HepG2 (cell line): ENCODE data around the gene R3HDM4. TPM values are rescaled to one million over a fixed set of nuclear protein-coding genes. Genes with fewer than 3 reads are reported as not detected.
A peak's percentile ranks its signal among the peaks of the same experiment; 100 is the strongest.

Source experiments
- ATAC-seq: fragments of 200-7000 bp; cut with Tn5 transposase; 3 replicates; pipeline ENCODE4 v1.9.1; 2020; ENCODE audit warnings: mild to moderate bottlenecking, moderate library complexity
- BruUV-seq: library from RNA; stranded (reverse); fragments of 400-500 nt; replicated peaks from 2 replicates; lab custom pipeline; 2021; lab: Mats Ljungman, UMichigan
- CTCF ChIA-PET: fragments of 300-600 bp; formaldehyde crosslinking; extraction: SDS; loops from one replicate; lab custom pipeline; 2021; ENCODE audit warnings: low total read pairs, inconsistent platforms, low intra/inter-chr PET ratio; lab: Yijun Ruan, JAX
- POLR2A ChIA-PET: fragments of 350-600 bp; sonication (Branson Sonifier 250); formaldehyde crosslinking; loops from one replicate; lab custom pipeline; 2020; ENCODE audit warnings: antibody characterized with exemption, inconsistent platforms; lab: Yijun Ruan, JAX
- DNase-seq: peaks from one replicate; pipeline ENCODE4 v3.0.0-alpha.2; 2015; ENCODE audit warnings: low spot score
- FAIRE-seq: peaks from 3 replicates; lab custom pipeline; 2011; peaks lifted over from hg19 to GRCh38; lab: Jason Lieb, UNC
- H2AFZ ChIP-seq: one replicate; pipeline ENCODE4 v1.6.1; 2011; ENCODE audit warnings: low read length, inconsistent platforms
- H3K27ac ChIP-seq: fragments of 300-600 bp; 3 replicates; pipeline ENCODE4 v1.8.0; 2011; ENCODE audit warnings: mixed run types, mild to moderate bottlenecking, mixed read lengths, low read length, inconsistent platforms; ENCODE audit not compliant: insufficient read depth; ENCODE audit errors: extremely low read length
- H3K27me3 ChIP-seq, 2 experiments: fragments of 200-600 bp in 1 of 2; 2 replicates in 1 of 2; 3 replicates in 1 of 2; pipeline versions ENCODE4 v1.6.0 to v1.8.0; 2011; ENCODE audit warnings: low read length in 2 of 2, mild to moderate bottlenecking in 2 of 2, moderate library complexity in 2 of 2, inconsistent platforms in 1 of 2; ENCODE audit not compliant: insufficient read depth in 2 of 2, control insufficient read depth in 1 of 2
- H3K36me3 ChIP-seq, 2 experiments: fragments of 200-600 bp in 1 of 2; replicated peaks in 1 of 2; 2 replicates in 1 of 2; 3 replicates in 1 of 2; pipeline versions ENCODE4 v1.5.1 to v1.8.0; 2011; ENCODE audit warnings: low read length in 2 of 2, inconsistent platforms in 1 of 2; ENCODE audit not compliant: insufficient read depth in 2 of 2, control insufficient read depth in 1 of 2
- H3K4me1 ChIP-seq: 2 replicates; pipeline ENCODE4 v1.5.1; 2012; ENCODE audit warnings: low read length, inconsistent platforms; ENCODE audit not compliant: insufficient read depth
- H3K4me2 ChIP-seq: 2 replicates; pipeline ENCODE4 v1.6.0; 2011; ENCODE audit warnings: low read depth, low read length, inconsistent platforms
- H3K4me3 ChIP-seq, 3 experiments: fragments of 200-600 bp in 1 of 3; sonication (generic), shearing (Covaris generic) in 1 of 3; replicated peaks in 1 of 3; 2 replicates each; pipeline ENCODE4 v1.5.1; 2011 to 2016; ENCODE audit warnings: low read length in 3 of 3, inconsistent platforms in 2 of 3, low read depth in 2 of 3, mild to moderate bottlenecking in 2 of 3, control low read depth in 1 of 3, mixed read lengths in 1 of 3; ENCODE audit not compliant: insufficient read depth in 1 of 3
- H3K79me2 ChIP-seq: one replicate; pipeline ENCODE4 v1.6.1; 2011; ENCODE audit warnings: low read length, inconsistent platforms; ENCODE audit not compliant: insufficient read depth
- H3K9ac ChIP-seq: 2 replicates; pipeline ENCODE4 v1.6.0; 2011; ENCODE audit warnings: mild to moderate bottlenecking, low read depth, low read length, inconsistent platforms; ENCODE audit not compliant: insufficient read depth
- H3K9me3 ChIP-seq: 2 replicates; pipeline ENCODE4 v1.5.1; 2012; ENCODE audit warnings: mild to moderate bottlenecking, low read length
- H4K20me1 ChIP-seq: 2 replicates; pipeline ENCODE4 v1.6.0; 2011; ENCODE audit warnings: inconsistent platforms, mild to moderate bottlenecking, low read length, moderate library complexity; ENCODE audit not compliant: insufficient read depth
- CREM ChIP-seq, 2 experiments: sonication (generic) in 1 of 2; formaldehyde crosslinking in 1 of 2; IDR thresholded peaks; 2 replicates each; pipeline versions ENCODE4 v1.4.0 to v1.6.1; 2016 to 2020; ENCODE audit warnings: antibody characterized with exemption in 1 of 2, mild to moderate bottlenecking in 1 of 2, missing genetic modification reagents in 1 of 2
- HDAC1 ChIP-seq: sonication (generic); formaldehyde crosslinking; IDR thresholded peaks from 2 replicates; pipeline ENCODE4 v1.5.1; 2020; ENCODE audit warnings: mild to moderate bottlenecking, missing genetic modification reagents
- HIVEP1 ChIP-seq: sonication (generic); formaldehyde crosslinking; IDR thresholded peaks from 2 replicates; pipeline ENCODE4 v1.4.0; 2020; ENCODE audit warnings: mild to moderate bottlenecking, missing genetic modification reagents
- HNRNPLL ChIP-seq: fragments of 200-400 bp; formaldehyde crosslinking; IDR thresholded peaks from 2 replicates; pipeline ENCODE4 v1.6.1; 2017; ENCODE audit warnings: mild to moderate bottlenecking, low read depth, low read length; ENCODE audit not compliant: poor library complexity, severe bottlenecking
- KLF13 ChIP-seq: sonication (generic); formaldehyde crosslinking; IDR thresholded peaks from 2 replicates; pipeline ENCODE4 v1.4.0; 2020; ENCODE audit warnings: mild to moderate bottlenecking, missing genetic modification reagents
- MEF2D ChIP-seq: sonication (generic); formaldehyde crosslinking; IDR thresholded peaks from 2 replicates; pipeline ENCODE4 v1.5.1; 2020; ENCODE audit warnings: mild to moderate bottlenecking, missing genetic modification reagents
- NAIF1 ChIP-seq: sonication (generic); formaldehyde crosslinking; IDR thresholded peaks from 2 replicates; pipeline ENCODE4 v1.5.0; 2020; ENCODE audit warnings: mild to moderate bottlenecking, missing genetic modification reagents, borderline replicate concordance
- STAT6 ChIP-seq: sonication (generic); formaldehyde crosslinking; IDR thresholded peaks from 2 replicates; pipeline ENCODE4 v1.4.0; 2020; ENCODE audit warnings: missing genetic modification reagents, mild to moderate bottlenecking, borderline replicate concordance
- ZIK1 ChIP-seq: sonication (generic); formaldehyde crosslinking; IDR thresholded peaks from 2 replicates; pipeline ENCODE4 v1.5.0; 2020; ENCODE audit warnings: mild to moderate bottlenecking, low read depth, missing genetic modification reagents, borderline replicate concordance
- ZNF326 ChIP-seq: sonication (generic); formaldehyde crosslinking; IDR thresholded peaks from 2 replicates; pipeline ENCODE4 v1.4.0; 2020; ENCODE audit warnings: missing genetic modification reagents, borderline replicate concordance
- ZNF569 ChIP-seq: sonication (generic); formaldehyde crosslinking; IDR thresholded peaks from 2 replicates; pipeline ENCODE4 v1.5.0; 2020; ENCODE audit warnings: mild to moderate bottlenecking, missing genetic modification reagents, moderate library complexity, borderline replicate concordance
- ZNF660 ChIP-seq: sonication (generic); formaldehyde crosslinking; IDR thresholded peaks from 2 replicates; pipeline ENCODE4 v1.5.1; 2020; ENCODE audit warnings: mild to moderate bottlenecking, low read depth, missing genetic modification reagents, borderline replicate concordance
- ZNF672 ChIP-seq: sonication (generic); formaldehyde crosslinking; IDR thresholded peaks from 2 replicates; pipeline ENCODE4 v1.8.1; 2022; ENCODE audit warnings: missing genetic modification reagents
- ZNF878 ChIP-seq: sonication (generic); formaldehyde crosslinking; IDR thresholded peaks from 2 replicates; pipeline ENCODE4 v1.8.1; 2023; ENCODE audit warnings: mild to moderate bottlenecking, missing genetic modification reagents, moderate library complexity
- WGBS: methylation state at CpG from one replicate; pipeline ENCODE4 v1.1.6; 2017; ENCODE audit warnings: low lambda C conversion rate; 5-methylcytosine and 5-hydroxymethylcytosine counted together
- in situ Hi-C: cut with HindIII; loops from 2 replicates; pipeline ENCODE4 v1.10.0; 2017; ENCODE audit warnings: low pct_unique_long_range_greater_than_20kb; ENCODE audit not compliant: extremely low pct_ligation_motif_present
- intact Hi-C: fragments of 100-400 bp; cut with micrococcal nuclease; formaldehyde crosslinking; loops from one replicate; pipeline ENCODE4 v1.10.0; 2022; ENCODE audit not compliant: unreplicated experiment
- polyA plus RNA-seq, 8 experiments: library from polyadenylated mRNA; depleted of rRNA in 3 of 8; stranded (reverse) in 7 of 8; unstranded in 1 of 8; fragments of >200 nt; fragmentation: Illumina TruSeq in 4 of 8; extraction: Trizol in 4 of 8; gene quantifications; 2 replicates each; pipeline versions ENCODE4 v1.2.1 to v1.2.3, GENCODE V29; 2011 to 2016; ENCODE audit warnings: low read depth in 4 of 8, missing spikeins in 1 of 8, mixed read lengths in 1 of 8; ENCODE audit not compliant: insufficient read depth in 1 of 8
- total RNA-seq, 5 experiments: library from RNA; depleted of rRNA; stranded (reverse); fragments of >200 nt; fragmentation: Illumina TruSeq; extraction: Trizol; gene quantifications; 2 replicates each; pipeline ENCODE4 v1.2.3, GENCODE V29; 2016; ENCODE audit warnings: low read depth in 1 of 5
- TF ChIP-seq, protein P1 (sequence below): sonication (generic); formaldehyde crosslinking; IDR thresholded peaks from 2 replicates; pipeline ENCODE4 v1.4.0; 2020; ENCODE audit warnings: mild to moderate bottlenecking, missing genetic modification reagents
- TF ChIP-seq, protein P2 (sequence below): sonication (generic); formaldehyde crosslinking; IDR thresholded peaks from 2 replicates; pipeline ENCODE4 v1.8.0; 2022; ENCODE audit warnings: missing genetic modification reagents, mild to moderate bottlenecking, moderate library complexity, borderline replicate concordance

Gene R3HDM4
- total and polyA plus RNA-seq, 2 of the 13 experiments (the other 11 are each of a cell fraction or from before 2014, with no cell fraction given) = 26.2 to 26.9 TPM

- TF ChIP-seq, protein P1, sequence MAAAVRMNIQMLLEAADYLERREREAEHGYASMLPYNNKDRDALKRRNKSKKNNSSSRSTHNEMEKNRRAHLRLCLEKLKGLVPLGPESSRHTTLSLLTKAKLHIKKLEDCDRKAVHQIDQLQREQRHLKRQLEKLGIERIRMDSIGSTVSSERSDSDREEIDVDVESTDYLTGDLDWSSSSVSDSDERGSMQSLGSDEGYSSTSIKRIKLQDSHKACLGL (CRISPR knock-in tag) = no peak
Observed at GRCh38 chr19:868458-869244, 44.4 kb downstream of the R3HDM4 start (continued).

- ChIA-PET POLR2A (no interaction called here), CTCF (no interaction called here)
- Histone ChIP-seq H3K9ac (no peak overlapping the region), H2AFZ (no peak overlapping the region), H3K27me3 (no peaks in the 10 kb centered on the region), H3K79me2 (no peaks in the 10 kb centered on the region), H4K20me1 (no peaks in the 10 kb centered on the region), H3K4me2 (no peak overlapping the region), H3K9me3 (no peaks in the 10 kb centered on the region), H3K27ac (no peak overlapping the region), H3K4me3 (no peak overlapping the region), H3K36me3 (peaks cover 3 to 12% of the 10 kb centered on the region in 2 experiments; a peak in 2 of 5 replicates), H3K4me1 (no peaks in the 10 kb centered on the region)
- no TSS peak for BruUV-seq
- ATAC-seq (no peak), FAIRE-seq (no peak), DNase-seq (no peak)
- in situ Hi-C loops = loop anchor here (10.0 kb wide), 1 partner anchor 117 kb away; the partner anchor contains the start of gene WDR18
- WGBS = 97% methylated on average over 20 of the region's 39 CpGs
- intact Hi-C loops = no loop called here
- TF ChIP-seq ZNF672 (CRISPR knock-in tag) (no peak), MEF2D (CRISPR knock-in tag) (no peak), HNRNPLL (peak; percentile 14), ZNF878 (CRISPR knock-in tag) (no peak), ZNF660 (CRISPR knock-in tag) (no peak), CREM (IDR thresholded peaks at IDR 0.05) (no peak), CREM (CRISPR knock-in tag; IDR thresholded peaks at IDR 0.05) (no peak), ZNF326 (CRISPR knock-in tag) (no peak), KLF13 (CRISPR knock-in tag) (no peak), HIVEP1 (CRISPR knock-in tag) (no peak), ZNF569 (CRISPR knock-in tag) (no peak), STAT6 (no peak), HDAC1 (no peak), ZIK1 (no peak), NAIF1 (CRISPR knock-in tag) (no peak)
- TF ChIP-seq, protein P2, sequence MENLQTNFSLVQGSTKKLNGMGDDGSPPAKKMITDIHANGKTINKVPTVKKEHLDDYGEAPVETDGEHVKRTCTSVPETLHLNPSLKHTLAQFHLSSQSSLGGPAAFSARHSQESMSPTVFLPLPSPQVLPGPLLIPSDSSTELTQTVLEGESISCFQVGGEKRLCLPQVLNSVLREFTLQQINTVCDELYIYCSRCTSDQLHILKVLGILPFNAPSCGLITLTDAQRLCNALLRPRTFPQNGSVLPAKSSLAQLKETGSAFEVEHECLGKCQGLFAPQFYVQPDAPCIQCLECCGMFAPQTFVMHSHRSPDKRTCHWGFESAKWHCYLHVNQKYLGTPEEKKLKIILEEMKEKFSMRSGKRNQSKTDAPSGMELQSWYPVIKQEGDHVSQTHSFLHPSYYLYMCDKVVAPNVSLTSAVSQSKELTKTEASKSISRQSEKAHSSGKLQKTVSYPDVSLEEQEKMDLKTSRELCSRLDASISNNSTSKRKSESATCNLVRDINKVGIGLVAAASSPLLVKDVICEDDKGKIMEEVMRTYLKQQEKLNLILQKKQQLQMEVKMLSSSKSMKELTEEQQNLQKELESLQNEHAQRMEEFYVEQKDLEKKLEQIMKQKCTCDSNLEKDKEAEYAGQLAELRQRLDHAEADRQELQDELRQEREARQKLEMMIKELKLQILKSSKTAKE (CRISPR knock-in tag) = no peak
Observed at GRCh38 chr19:867855-868457, 45.1 kb downstream of the R3HDM4 start.
